K562 (cell line): Measurements from ENCODE around the gene TP73. TPM values are rescaled to one million over a fixed set of nuclear protein-coding genes. Genes with fewer than 3 reads are reported as not detected.

Experiments used
- CBFA2T3 ChIP-seq: fragments of 450-650 bp; IDR thresholded peaks from 2 replicates; pipeline ENCODE4 v1.6.1; 2017
- CTCF ChIP-seq, 3 experiments: IDR thresholded peaks in 2 of 3; conservative IDR thresholded peaks in 1 of 3; 2 replicates each; pipeline ENCODE4 v1.5.1; 2011 to 2012; ENCODE audit warnings: low read length in 3 of 3, mild to moderate bottlenecking in 3 of 3, control low read depth in 2 of 3, improper control_type of control experiment in 1 of 3, inconsistent platforms in 1 of 3, low read depth in 1 of 3, mixed read lengths in 1 of 3, moderate library complexity in 1 of 3; ENCODE audit not compliant: insufficient read depth in 2 of 3
- CXXC5 ChIP-seq: fragments of 250-450 bp; sonication (Bioruptor Pico); IDR thresholded peaks from 2 replicates; pipeline ENCODE4 v1.8.0; 2022; ENCODE audit warnings: inconsistent platforms, mild to moderate bottlenecking, moderate library complexity
- ETV6 ChIP-seq, 3 experiments: fragments of 150-350 bp in 1 of 3; sonication (generic) in 1 of 3; formaldehyde crosslinking in 1 of 3; IDR thresholded peaks; 2 replicates each; pipeline versions ENCODE4 v1.6.1 to v1.8.0; 2014 to 2022; ENCODE audit warnings: borderline replicate concordance in 2 of 3, low read depth in 2 of 3, antibody characterized with exemption in 1 of 3, low read length in 1 of 3, mild to moderate bottlenecking in 1 of 3, missing genetic modification reagents in 1 of 3
- FUS ChIP-seq: fragments of 200-400 bp; formaldehyde crosslinking; optimal IDR thresholded peaks from 2 replicates; pipeline ENCODE3; 2017; ENCODE audit warnings: low read depth, low read length
- JUND ChIP-seq, 2 experiments: IDR thresholded peaks; 2 replicates in 1 of 2; 3 replicates in 1 of 2; pipeline ENCODE4 v1.6.1; 2011; ENCODE audit warnings: borderline replicate concordance in 2 of 2, low read depth in 2 of 2, low read length in 2 of 2, improper control_type of control experiment in 1 of 2, missing biosample characterization in 1 of 2, missing genetic modification characterization in 1 of 2, missing genetic modification reagents in 1 of 2
- MEIS2 ChIP-seq: fragments of 450-650 bp; IDR thresholded peaks from 2 replicates; pipeline ENCODE4 v1.6.1; 2014; ENCODE audit warnings: mild to moderate bottlenecking; ENCODE audit not compliant: partially characterized antibody
- MGA ChIP-seq: fragments of 450-650 bp; IDR thresholded peaks from 2 replicates; pipeline ENCODE4 v1.6.1; 2016; ENCODE audit warnings: mild to moderate bottlenecking, moderate library complexity
- MIER1 ChIP-seq: fragments of 450-650 bp; IDR thresholded peaks from 2 replicates; pipeline ENCODE4 v1.6.1; 2016; ENCODE audit warnings: antibody characterized with exemption, mild to moderate bottlenecking, low read depth
- POLR3G ChIP-seq: IDR thresholded peaks from 2 replicates; pipeline ENCODE4 v1.6.1; 2011; ENCODE audit not compliant: insufficient read length, insufficient replicate concordance; ENCODE audit errors: extremely low read depth
- ZNF449 ChIP-seq: fragments of 250-450 bp; sonication (Bioruptor Pico); IDR thresholded peaks from 2 replicates; pipeline ENCODE4 v1.8.0; 2022; ENCODE audit warnings: moderate library complexity, mild to moderate bottlenecking, inconsistent platforms
- ZNF780A ChIP-seq: fragments of 250-450 bp; sonication (Bioruptor Pico); IDR thresholded peaks from 2 replicates; pipeline ENCODE4 v1.5.0; 2021; ENCODE audit warnings: mild to moderate bottlenecking
- polyA plus RNA-seq, 8 experiments: library from polyadenylated mRNA; depleted of rRNA in 4 of 8; stranded (reverse) in 5 of 8; unstranded in 3 of 8; fragments of >200 nt; fragmentation: Nextera tagmentation in 2 of 8; fragmentation: Illumina TruSeq in 1 of 8; extraction: Ambion mirVana in 2 of 8; extraction: Trizol in 1 of 8; gene quantifications; 2 replicates each; pipeline versions ENCODE4 v1.2.1 to v1.2.3, GENCODE V29; 2011 to 2014; ENCODE audit warnings: inconsistent platforms in 1 of 8, missing spikeins in 1 of 8
- total RNA-seq, 7 experiments: library from RNA; depleted of rRNA in 6 of 7; stranded (reverse); fragments of >200 nt in 6 of 7; fragmentation: Illumina TruSeq in 2 of 7; extraction: Trizol in 2 of 7; gene quantifications; 2 replicates each; pipeline versions ENCODE4 v1.2.1 to v1.2.3, GENCODE V29; 2011 to 2021; ENCODE audit warnings: low replicate concordance in 1 of 7

The TP73 gene
- total and polyA plus RNA-seq, 9 of the 15 experiments (the other 6 are each of a cell fraction or from before 2014, with no cell fraction given), result 0.07 to 1.6 (median 0.40) TPM; not detected in 2

GRCh38 chr1:3756394-3756793, 104.1 kb downstream of the TP73 start (continued):
- TF ChIP-seq CTCF (IDR thresholded peaks at IDR 0.05 in 2 of 3, conservative IDR thresholded peaks at IDR 0.05 in 1 of 3; ENCODE audit: insufficient read depth in 2 of 3, low read depth in 1 of 3, low read length in 3 of 3) (peak in 2 of 3 experiments; percentile 14 to 43; a peak in 2 of 6 replicates), MGA (peak; percentile 82), CBFA2T3 (peak; percentile 63), MIER1 (no peak), MEIS2 (peak; percentile 17), FUS (no peak), JUND (IDR thresholded peaks at IDR 0.05; ENCODE audit: borderline replicate concordance, low read depth, low read length) (peak; percentile 51), JUND (tag; IDR thresholded peaks at IDR 0.05; ENCODE audit: borderline replicate concordance, low read depth, low read length) (peak; percentile 51; the same call in 1 of the 3 replicates), ETV6 (IDR thresholded peaks at IDR 0.05; ENCODE audit: borderline replicate concordance in 1 of 2, low read depth in 2 of 2, low read length in 1 of 2) (no peak), ETV6 (CRISPR knock-in tag; IDR thresholded peaks at IDR 0.05; ENCODE audit: borderline replicate concordance) (no peak), CXXC5 (no peak), ZNF780A (CRISPR knock-in tag) (no peak), POLR3G (no peak), ZNF449 (CRISPR knock-in tag) (no peak)
